Caco-2 (cell line): ENCODE results near the gene TNP1. TPM values are rescaled to one million over a fixed set of nuclear protein-coding genes. Genes with fewer than 3 reads are reported as not detected.

Experiments
- BruUV-seq: library from RNA; stranded (reverse); fragments of 400-500 nt; replicated peaks from 2 replicates; lab custom pipeline; 2021; lab: Mats Ljungman, UMichigan
- CTCF ChIA-PET: fragments of 300-600 bp; sonication (Branson Sonifier 250); formaldehyde crosslinking; loops from one replicate; lab custom pipeline; 2022; ENCODE audit warnings: antibody characterized with exemption; lab: Charles Lee
- POLR2A ChIA-PET: fragments of 300-600 bp; sonication (Branson Sonifier 250); formaldehyde crosslinking; loops from one replicate; lab custom pipeline; 2022; ENCODE audit warnings: antibody characterized with exemption; lab: Charles Lee
- DNase-seq, 2 experiments: peaks; one replicate each; pipeline versions ENCODE4 v3.0.0 to v3.0.0-alpha.2; 2020 to 2022
- H3K27me3 ChIP-seq: replicated peaks from 2 replicates; pipeline ENCODE4 v1.6.0; 2011; ENCODE audit warnings: low read length; ENCODE audit not compliant: control insufficient read depth, insufficient read depth
- H3K36me3 ChIP-seq: 2 replicates; pipeline ENCODE4 v1.5.1; 2011; ENCODE audit warnings: low read length; ENCODE audit not compliant: control insufficient read depth, insufficient read depth
- H3K4me1 ChIP-seq: fragments of 250-450 bp; sonication (Bioruptor Pico); 2 replicates; pipeline ENCODE4 v1.5.1; 2020; ENCODE audit warnings: mild to moderate bottlenecking
- H3K4me3 ChIP-seq: 2 replicates; pipeline ENCODE4 v1.5.1; 2011; ENCODE audit warnings: low read depth, mild to moderate bottlenecking, control low read depth, low read length
- H3K9me3 ChIP-seq: fragments of 250-450 bp; sonication (Bioruptor Pico); 2 replicates; pipeline ENCODE4 v1.5.1; 2020; ENCODE audit warnings: mild to moderate bottlenecking, moderate library complexity
- H3K27ac Mint-ChIP-seq: one replicate; pipeline ENCODE4 v1.8.0; 2022; ENCODE audit warnings: mixed read lengths; ENCODE audit not compliant: unreplicated experiment
- H3K27me3 Mint-ChIP-seq: one replicate; pipeline ENCODE4 v1.8.0; 2022; ENCODE audit warnings: mixed read lengths; ENCODE audit not compliant: insufficient read depth, unreplicated experiment
- H3K36me3 Mint-ChIP-seq: one replicate; pipeline ENCODE4 v1.8.0; 2022; ENCODE audit warnings: mild to moderate bottlenecking, mixed read lengths; ENCODE audit not compliant: insufficient read depth, unreplicated experiment
- H3K4me1 Mint-ChIP-seq: one replicate; pipeline ENCODE4 v1.8.0; 2022; ENCODE audit warnings: low read depth, mixed read lengths; ENCODE audit not compliant: unreplicated experiment
- H3K4me3 Mint-ChIP-seq: one replicate; pipeline ENCODE4 v1.8.0; 2022; ENCODE audit warnings: mild to moderate bottlenecking, moderate library complexity, mixed read lengths; ENCODE audit not compliant: unreplicated experiment
- H3K9me3 Mint-ChIP-seq: one replicate; pipeline ENCODE4 v1.8.0; 2022; ENCODE audit warnings: mixed read lengths; ENCODE audit not compliant: unreplicated experiment
- CTCF ChIP-seq, 2 experiments: fragments of 200-600 bp in 1 of 2; IDR thresholded peaks; 1 replicate in 1 of 2; 2 replicates in 1 of 2; pipeline versions ENCODE4 v1.5.1 to v1.8.0; 2011 to 2022; ENCODE audit warnings: antibody characterized with exemption in 1 of 2, control low read depth in 1 of 2, inconsistent platforms in 1 of 2, low read depth in 1 of 2, low read length in 1 of 2, mild to moderate bottlenecking in 1 of 2, moderate library complexity in 1 of 2; ENCODE audit not compliant: insufficient read depth in 1 of 2, severe bottlenecking in 1 of 2, unreplicated experiment in 1 of 2
- intact Hi-C: fragments of 100-400 bp; cut with micrococcal nuclease; formaldehyde crosslinking; loops from one replicate; pipeline ENCODE4 v1.10.0; 2022; ENCODE audit not compliant: unreplicated experiment
- total RNA-seq: library from RNA; stranded (reverse); gene quantifications from 2 replicates; pipeline ENCODE4 v1.2.3, GENCODE V29; 2022

The TNP1 gene
- total RNA-seq, 1 experiment from 2014 or later, result not detected

- no peak for TF ChIP-seq CTCF (IDR thresholded peaks at IDR 0.05; ENCODE audit: insufficient read depth in 1 of 2, low read depth in 1 of 2, low read length in 1 of 2, severe bottlenecking in 1 of 2, unreplicated experiment in 1 of 2)
- no peak overlapping the region for H3K4me3 ChIP-seq
- no peak for DNase-seq
- H3K4me1 ChIP-seq, result 0 out of 2 replicates have a peak, but pooled peaks cover 2% of the 10 kb centered on the region
- H3K36me3 ChIP-seq, result no peaks in the 10 kb centered on the region
- Mint-ChIP-seq H3K4me3 (no peak overlapping the region), H3K36me3 (no peaks in the 10 kb centered on the region), H3K27me3 (no peaks in the 10 kb centered on the region), H3K27ac (no peak overlapping the region), H3K4me1 (peaks cover 1% of the 10 kb centered on the region), H3K9me3 (peaks cover 30% of the 10 kb centered on the region)
- CTCF ChIA-PET, result no interaction called here
- H3K9me3 ChIP-seq, result peaks cover 6% of the 10 kb centered on the region
- BruUV-seq, result no TSS peak
- intact Hi-C loops, result no loop called here
- H3K27me3 ChIP-seq, result no peaks in the 10 kb centered on the region
- POLR2A ChIA-PET, result no interaction called here
Observed at GRCh38 chr2:216901273-216901672, 41.4 kb upstream of the TNP1 start.

DNA sequence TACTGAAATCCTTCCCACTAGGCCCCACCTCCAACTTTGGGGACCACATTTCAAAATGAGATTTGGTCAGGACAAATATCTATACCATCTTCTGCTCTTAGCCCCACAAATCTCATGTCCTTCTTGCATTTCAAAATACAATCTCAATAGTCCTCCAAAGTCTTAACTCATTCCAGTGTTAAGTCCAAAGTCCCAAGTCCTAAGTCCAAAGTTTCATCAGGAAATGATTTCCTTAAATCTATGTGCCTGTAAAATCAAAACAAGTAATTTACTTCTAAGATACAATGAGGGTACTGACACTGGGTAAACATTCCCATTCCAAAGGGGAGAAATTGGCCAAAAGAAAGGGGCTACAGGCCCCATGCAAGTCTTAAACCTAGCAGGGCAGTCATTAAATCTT, 40.5 kb upstream of the TNP1 start:
- no peak overlapping the region for H3K4me3 ChIP-seq
- H3K36me3 ChIP-seq, result no peaks in the 10 kb centered on the region
- DNase-seq, result no peak
- peaks cover 10% of the 10 kb centered on the region; the same call in 1 of the 2 replicates for H3K4me1 ChIP-seq
- no peak for TF ChIP-seq CTCF (IDR thresholded peaks at IDR 0.05; ENCODE audit: insufficient read depth in 1 of 2, low read depth in 1 of 2, low read length in 1 of 2, severe bottlenecking in 1 of 2, unreplicated experiment in 1 of 2)
- H3K27ac Mint-ChIP-seq, result no peak overlapping the region
- no peaks in the 10 kb centered on the region for H3K36me3 Mint-ChIP-seq
- ChIA-PET CTCF (no interaction called here), POLR2A (no interaction called here)
- no peaks in the 10 kb centered on the region for H3K27me3 Mint-ChIP-seq
- H3K4me1 Mint-ChIP-seq, result peaks cover 10% of the 10 kb centered on the region
- peaks cover 6% of the 10 kb centered on the region for H3K9me3 ChIP-seq
- intact Hi-C loops, result no loop called here
- no TSS peak for BruUV-seq
- H3K27me3 ChIP-seq, result no peaks in the 10 kb centered on the region
- H3K4me3 Mint-ChIP-seq, result no peak overlapping the region
- peaks cover 30% of the 10 kb centered on the region for H3K9me3 Mint-ChIP-seq

DNA sequence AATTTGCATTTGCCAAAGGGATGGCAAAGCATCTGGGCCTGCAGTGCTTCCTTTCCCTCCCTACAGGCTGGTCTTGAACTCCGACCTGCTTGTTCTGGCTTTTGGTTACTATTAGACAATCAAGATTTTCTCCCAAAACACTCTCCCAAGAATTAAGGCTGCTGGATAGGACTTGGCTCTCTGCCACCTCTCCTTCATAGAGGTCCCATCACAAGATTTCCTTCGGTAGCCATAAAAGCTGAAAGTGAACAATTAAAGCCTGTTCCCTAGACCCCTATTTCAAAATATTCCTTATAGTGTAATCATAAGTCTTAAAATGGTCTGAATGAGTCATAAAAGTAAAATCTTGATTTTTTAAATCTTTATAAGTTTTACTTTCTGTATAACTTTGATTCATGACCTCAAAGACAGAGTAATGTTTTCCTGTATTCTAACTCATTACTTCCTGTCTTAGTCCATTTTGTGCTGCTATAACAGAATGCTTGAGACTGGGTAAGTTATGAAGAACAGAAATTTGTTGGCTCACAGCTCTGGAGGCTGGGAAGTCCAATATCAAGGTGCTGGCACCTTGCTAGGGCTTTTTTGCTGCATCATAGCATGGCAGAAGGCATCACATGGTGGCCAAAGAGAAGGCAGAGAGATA, 37.8 kb upstream of the TNP1 start:
- H3K4me3 ChIP-seq, result no peak overlapping the region
- no peaks in the 10 kb centered on the region for H3K36me3 ChIP-seq
- no peak overlapping the region for H3K4me3 Mint-ChIP-seq
- no peaks in the 10 kb centered on the region for H3K36me3 Mint-ChIP-seq
- no peak for TF ChIP-seq CTCF (IDR thresholded peaks at IDR 0.05; ENCODE audit: insufficient read depth in 1 of 2, low read depth in 1 of 2, low read length in 1 of 2, severe bottlenecking in 1 of 2, unreplicated experiment in 1 of 2)
- DNase-seq, result no peak
- H3K27ac Mint-ChIP-seq, result no peak overlapping the region
- H3K4me1 ChIP-seq, result peaks cover 11% of the 10 kb centered on the region; the same call in 1 of the 2 replicates
- intact Hi-C loops, result loop anchor here (10.0 kb wide), 1 partner anchor 123 kb away; no protein-coding TSS in a partner anchor
- no peaks in the 10 kb centered on the region for H3K27me3 Mint-ChIP-seq
- no TSS peak for BruUV-seq
- H3K9me3 Mint-ChIP-seq, result peaks cover 12% of the 10 kb centered on the region
- peaks cover 6% of the 10 kb centered on the region for H3K9me3 ChIP-seq
- peaks cover 10% of the 10 kb centered on the region for H3K4me1 Mint-ChIP-seq
- CTCF ChIA-PET, result no interaction called here
- H3K27me3 ChIP-seq, result no peaks in the 10 kb centered on the region
- POLR2A ChIA-PET, result no interaction called here
